Left forelimb (tissue), 1 donor: ENCODE results near the gene BDKRB2.

ENCODE experiments used
- DNase-seq: peaks from one replicate; pipeline ENCODE4 v3.0.0-alpha.2; 2018; ENCODE audit warnings: low spot score

Gene BDKRB2

GRCh38 chr14:96198430-96199130, 6.1 kb upstream of the BDKRB2 start:
- no peak for DNase-seq

- DNase-seq, result no peak
These were observed 3.5 kb upstream of the BDKRB2 start for GRCh38 chr14:96201157-96201556.

- DNase-seq, result no peak
These were observed 2.7 kb upstream of the BDKRB2 start for GRCh38 chr14:96201965-96202364.

GRCh38 chr14:96202441-96203094, 2.1 kb upstream of the BDKRB2 start:
- DNase-seq, result no peak

GRCh38 chr14:96203116-96203515, 1.5 kb upstream of the BDKRB2 start:
- no peak for DNase-seq

- DNase-seq, result no peak
These were observed 1.0 kb upstream of the BDKRB2 start for GRCh38 chr14:96203635-96204034.

GRCh38 chr14:96205059-96205977, 679 bp downstream of the BDKRB2 start:
- DNase-seq, result no peak

GRCh38 chr14:96205978-96206360, 1.3 kb downstream of the BDKRB2 start:
- DNase-seq, result no peak

GRCh38 chr14:96206461-96206860, 1.8 kb downstream of the BDKRB2 start:
- DNase-seq, result no peak

GRCh38 chr14:96207686-96208085, 3.0 kb downstream of the BDKRB2 start:
- DNase-seq, result no peak

- no peak for DNase-seq
These were observed 4.1 kb downstream of the BDKRB2 start for GRCh38 chr14:96208739-96209138.

GRCh38 chr14:96212140-96212539, 7.5 kb downstream of the BDKRB2 start:
- no peak for DNase-seq

- no peak for DNase-seq
These were observed 8.3 kb downstream of the BDKRB2 start for GRCh38 chr14:96212896-96213295.

- no peak for DNase-seq
These were observed 9.3 kb downstream of the BDKRB2 start for GRCh38 chr14:96213871-96214465.

- no peak for DNase-seq
These were observed 10.2 kb downstream of the BDKRB2 start for GRCh38 chr14:96214793-96215192.

GRCh38 chr14:96215452-96216244, 11.0 kb downstream of the BDKRB2 start:
- DNase-seq, result no peak

- DNase-seq, result no peak
These were observed 12.0 kb downstream of the BDKRB2 start for GRCh38 chr14:96216627-96217026.

- DNase-seq, result no peak
These were observed 12.8 kb downstream of the BDKRB2 start for GRCh38 chr14:96217376-96217913.

- DNase-seq, result no peak
These were observed 16.5 kb downstream of the BDKRB2 start for GRCh38 chr14:96221109-96221650.

- no peak for DNase-seq
These were observed 17.2 kb downstream of the BDKRB2 start for GRCh38 chr14:96221841-96222240.
